ENCODE data around the gene NR1D2. TPM values are rescaled to one million over a fixed set of nuclear protein-coding genes. Genes with fewer than 3 reads are reported as not detected.
"Not testable (repeated sequence)": the region's sequence is repeated elsewhere in the genome, so short reads cannot be mapped to it uniquely, and the experiment has no call there.

Gene NR1D2
- total and polyA plus RNA-seq, 12 donors = 2.8 to 54.7 (median 33.1) TPM

- Histone ChIP-seq H3K27ac (no peak overlapping the region), H3K4me3 (no peak overlapping the region), H3K36me3 (no peaks in the 10 kb centered on the region), H3K4me1 (peaks cover 0 to 14% (median 3%) of the 10 kb centered on the region in 9 donors), H3K9me3 (no peaks in the 10 kb centered on the region), H3K27me3 (no peaks in the 10 kb centered on the region)
- 96 to 97% methylated on average over 20 of the region's 20 CpGs for WGBS, 2 donors
- ATAC-seq (peak in 1 of 8 donors; percentile 13), DNase-seq (no peak)
- TF ChIP-seq, protein P1, sequence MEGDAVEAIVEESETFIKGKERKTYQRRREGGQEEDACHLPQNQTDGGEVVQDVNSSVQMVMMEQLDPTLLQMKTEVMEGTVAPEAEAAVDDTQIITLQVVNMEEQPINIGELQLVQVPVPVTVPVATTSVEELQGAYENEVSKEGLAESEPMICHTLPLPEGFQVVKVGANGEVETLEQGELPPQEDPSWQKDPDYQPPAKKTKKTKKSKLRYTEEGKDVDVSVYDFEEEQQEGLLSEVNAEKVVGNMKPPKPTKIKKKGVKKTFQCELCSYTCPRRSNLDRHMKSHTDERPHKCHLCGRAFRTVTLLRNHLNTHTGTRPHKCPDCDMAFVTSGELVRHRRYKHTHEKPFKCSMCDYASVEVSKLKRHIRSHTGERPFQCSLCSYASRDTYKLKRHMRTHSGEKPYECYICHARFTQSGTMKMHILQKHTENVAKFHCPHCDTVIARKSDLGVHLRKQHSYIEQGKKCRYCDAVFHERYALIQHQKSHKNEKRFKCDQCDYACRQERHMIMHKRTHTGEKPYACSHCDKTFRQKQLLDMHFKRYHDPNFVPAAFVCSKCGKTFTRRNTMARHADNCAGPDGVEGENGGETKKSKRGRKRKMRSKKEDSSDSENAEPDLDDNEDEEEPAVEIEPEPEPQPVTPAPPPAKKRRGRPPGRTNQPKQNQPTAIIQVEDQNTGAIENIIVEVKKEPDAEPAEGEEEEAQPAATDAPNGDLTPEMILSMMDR (IDR thresholded peaks at IDR 0.05) = no peak
- intact Hi-C loops (cut with DNase I) = no loop called here
Measured at GRCh38 chr3:24020036-24020691, 75.1 kb downstream of the NR1D2 start.

DNA sequence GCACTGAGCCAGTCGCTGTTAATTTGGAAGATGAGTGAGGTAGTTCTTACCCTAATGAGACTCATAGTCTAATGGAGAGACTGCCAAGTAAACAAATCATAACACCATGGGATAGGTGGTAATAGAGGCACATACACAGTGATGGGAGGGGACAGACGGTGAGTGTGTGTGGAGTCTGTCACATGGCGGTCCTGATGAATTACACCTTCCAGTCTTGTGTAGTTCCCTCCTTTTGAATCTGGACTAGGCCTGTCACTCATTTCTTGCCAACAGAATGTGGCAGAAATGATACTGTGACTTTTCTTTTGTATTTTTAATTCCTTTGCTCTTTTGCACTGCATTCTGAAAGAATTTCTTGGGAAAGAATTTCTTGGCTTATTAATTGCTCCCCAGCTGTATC, 78.1 kb downstream of the NR1D2 start:
- DNase-seq (no peak), ATAC-seq (no peak)
- Histone ChIP-seq H3K4me1 (no peaks in the 10 kb centered on the region), H3K27ac (no peak overlapping the region), H3K36me3 (no peaks in the 10 kb centered on the region), H3K4me3 (no peak overlapping the region), H3K27me3 (no peaks in the 10 kb centered on the region), H3K9me3 (no peaks in the 10 kb centered on the region)
- TF ChIP-seq, protein P1 (IDR thresholded peaks at IDR 0.05) = no peak
- 83 to 88% methylated on average over 3 of the region's 3 CpGs for WGBS, 2 donors
- intact Hi-C loops (cut with DNase I) = no loop called here

- intact Hi-C loops (cut with DNase I) = no loop called here
- Histone ChIP-seq H3K4me3 (no peak overlapping the region), H3K36me3 (no peaks in the 10 kb centered on the region), H3K27ac (no peak overlapping the region), H3K4me1 (no peaks in the 10 kb centered on the region), H3K27me3 (no peaks in the 10 kb centered on the region), H3K9me3 (peaks cover 0 to 2% (median 0%) of the 10 kb centered on the region in 11 donors)
- TF ChIP-seq, protein P1 (IDR thresholded peaks at IDR 0.05) = no peak
- no peak for DNase-seq
- no peak for ATAC-seq
- 97 to 99% methylated on average over 3 of the region's 3 CpGs for WGBS, 2 donors
Measured at GRCh38 chr3:24025805-24026204, 80.7 kb downstream of the NR1D2 start.

DNA sequence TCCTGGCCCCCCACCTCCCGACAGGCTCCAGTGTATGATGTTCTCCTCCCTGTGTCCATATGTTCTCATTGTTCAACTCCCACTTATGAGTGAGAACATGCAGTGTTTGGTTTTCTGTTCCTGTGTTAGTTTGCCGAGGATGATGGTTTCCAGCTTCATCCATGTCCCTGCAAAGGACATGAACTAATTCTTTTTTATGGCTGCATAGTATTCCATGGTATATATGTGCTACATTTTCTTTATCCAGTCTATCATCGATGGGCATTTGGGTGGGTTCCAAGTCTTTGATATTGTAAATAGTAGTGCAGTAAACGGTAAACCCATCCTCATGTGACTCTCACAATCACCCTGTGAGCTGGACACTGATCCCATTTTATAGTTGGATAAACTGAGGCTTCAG, 81.6 kb downstream of the NR1D2 start:
- DNase-seq; H3K36me3 ChIP-seq; H3K9me3 ChIP-seq; H3K4me3 ChIP-seq; H3K27ac ChIP-seq; ATAC-seq; H3K4me1 ChIP-seq; intact Hi-C loops (cut with DNase I); H3K27me3 ChIP-seq: not testable (repeated sequence)
- 91 to 93% methylated on average over 4 of the region's 4 CpGs for WGBS, 2 donors

GRCh38 chr3:24027946-24028345, 82.9 kb downstream of the NR1D2 start:
- H3K27ac ChIP-seq = no peak overlapping the region

More at GRCh38 chr3:24027946-24028345, 82.9 kb downstream of the NR1D2 start:
- no peaks in the 10 kb centered on the region for H3K4me1 ChIP-seq
- no peak overlapping the region for H3K4me3 ChIP-seq
- TF ChIP-seq, protein P1 (IDR thresholded peaks at IDR 0.05) = no peak
- no peaks in the 10 kb centered on the region for H3K36me3 ChIP-seq
- peaks cover 0 to 10% (median 0%) of the 10 kb centered on the region in 11 donors for H3K9me3 ChIP-seq
- intact Hi-C loops (cut with DNase I) = no loop called here
- DNase-seq (no peak), ATAC-seq (no peak)
- WGBS, 2 donors = 70 to 84% methylated on average over 3 of the region's 3 CpGs
- no peaks in the 10 kb centered on the region for H3K27me3 ChIP-seq
